ENCODE results near the gene SLC38A11. TPM values are rescaled to one million over a fixed set of nuclear protein-coding genes. Genes with fewer than 3 reads are reported as not detected.

Gene SLC38A11
- total and polyA plus RNA-seq, 2 of the 8 experiments (the other 6 are each of a cell fraction or from before 2014, with no cell fraction given): not detected

- no peaks in the 10 kb centered on the region for H3K9me3 ChIP-seq (ENCODE audit: insufficient read depth in 2 of 2, low read depth in 1 of 2, low read length in 1 of 2)
- H2BK15ac ChIP-seq (ENCODE audit: low read length): no peak overlapping the region
- H3K9ac ChIP-seq (replicated peaks in 1 of 4; ENCODE audit: extremely low read depth in 1 of 4, low read depth in 3 of 4, low read length in 3 of 4): no peak overlapping the region
- no peak overlapping the region for H3K56ac ChIP-seq (replicated peaks; ENCODE audit: insufficient read length, low read depth, low read length)
- DNase-seq (ENCODE audit: low read depth in 1 of 2, low spot score in 2 of 2) (no peak), FAIRE-seq (no peak)
- H3K36me3 ChIP-seq (ENCODE audit: control insufficient read depth in 2 of 4, insufficient read depth in 4 of 4, low read length in 3 of 4): no peaks in the 10 kb centered on the region
- ChIA-PET POLR2A (ENCODE audit: partially characterized antibody) (no interaction called here), CTCF (ENCODE audit: partially characterized antibody) (interaction anchor here (0.6 to 1.5 kb wide), 3 partner anchors 9 to 382 kb away, joined by 3 to 5 read pairs (median 3); partner anchors contain the start of gene SLC38A11)
- no peak overlapping the region for H3K4me2 ChIP-seq (ENCODE audit: insufficient read depth in 1 of 2, low read depth in 2 of 2, low read length in 2 of 2)
- H2BK12ac ChIP-seq (ENCODE audit: low read depth, low read length): no peak overlapping the region
- no peaks in the 10 kb centered on the region for H4K20me1 ChIP-seq (replicated peaks in 1 of 2; ENCODE audit: control insufficient read depth in 1 of 2, insufficient read depth in 2 of 2, low read length in 2 of 2)
- H4K8ac ChIP-seq (ENCODE audit: extremely low read depth, insufficient read depth, low read length): no peak overlapping the region
- WGBS, 2 experiments (ENCODE audit: extremely low coverage in 1 of 2, insufficient coverage in 1 of 2, insufficient read length in 1 of 2, insufficient replicate concordance in 2 of 2, low coverage in 1 of 2, low lambda C conversion rate in 2 of 2, missing lambda C conversion rate in 1 of 2): 80% methylated on average over 2 of the region's 2 CpGs; no CpG with 5 or more reads in 1 of the 2 experiments
- H2AFZ ChIP-seq (ENCODE audit: low read length): no peak overlapping the region
- H3K14ac ChIP-seq (ENCODE audit: insufficient read length): no peak overlapping the region
- no peaks in the 10 kb centered on the region for H3K79me2 ChIP-seq (ENCODE audit: control insufficient read depth in 1 of 2, insufficient read depth in 2 of 2, low read length in 2 of 2)
- H4K91ac ChIP-seq (replicated peaks; ENCODE audit: insufficient read length, low read length): no peak overlapping the region
- H3K23me2 ChIP-seq (ENCODE audit: low read depth, low read length): no peaks in the 10 kb centered on the region
- no peak overlapping the region for H2BK20ac ChIP-seq (ENCODE audit: low read length)
- H3K23ac ChIP-seq (ENCODE audit: insufficient read length): no peak overlapping the region
- no peak overlapping the region for H2BK5ac ChIP-seq (ENCODE audit: low read depth, low read length)
- no peak overlapping the region for H3K27ac ChIP-seq (ENCODE audit: low read depth, low read length)
- H2AK5ac ChIP-seq (ENCODE audit: low read depth, low read length): no peak overlapping the region
- no peaks in the 10 kb centered on the region for H3K27me3 ChIP-seq (replicated peaks in 1 of 4; ENCODE audit: control insufficient read depth in 3 of 4, extremely low read depth in 1 of 4, insufficient read depth in 3 of 4, low read length in 3 of 4)
- no peaks in the 10 kb centered on the region for H3K79me1 ChIP-seq (ENCODE audit: low read depth, low read length)
- no peak overlapping the region for H2BK120ac ChIP-seq (replicated peaks; ENCODE audit: low read depth, low read length)
- H3K4ac ChIP-seq (replicated peaks; ENCODE audit: insufficient read length, low read depth, low read length): no peak overlapping the region
- peaks cover 0 to 4% (median 0%) of the 10 kb centered on the region in 4 experiments; a peak in 1 of 7 replicates for H3K4me1 ChIP-seq (replicated peaks in 1 of 4; ENCODE audit: control insufficient read depth in 3 of 4, insufficient read depth in 4 of 4, low read length in 3 of 4)
- no peak overlapping the region for H3K4me3 ChIP-seq (ENCODE audit: extremely low read depth in 1 of 4, insufficient read depth in 2 of 4, low read depth in 3 of 4, low read length in 4 of 4)
- no peak overlapping the region for H4K5ac ChIP-seq (ENCODE audit: insufficient read length, low read depth, low read length)
- no peak overlapping the region for H3K18ac ChIP-seq (ENCODE audit: extremely low read depth, low read length)
- TF ChIP-seq EP300 (IDR thresholded peaks at IDR 0.05; ENCODE audit: borderline replicate concordance in 1 of 2, low read depth in 2 of 2, low read length in 2 of 2) (no peak), BACH1 (IDR thresholded peaks at IDR 0.05; ENCODE audit: low read length) (no peak), ZNF274 (IDR thresholded peaks at IDR 0.05; ENCODE audit: borderline replicate concordance, extremely low read depth, low read length) (no peak), KDM4A (IDR thresholded peaks at IDR 0.05; ENCODE audit: low read depth, low read length, severe bottlenecking) (no peak), PHF8 (conservative IDR thresholded peaks at IDR 0.05; ENCODE audit: low read depth, low read length) (no peak), CBX5 (IDR thresholded peaks at IDR 0.05; ENCODE audit: low read depth, low read length) (no peak), E2F6 (IDR thresholded peaks at IDR 0.05) (no peak), SP4 (IDR thresholded peaks at IDR 0.05; ENCODE audit: low read length) (no peak), SIX5 (IDR thresholded peaks at IDR 0.05; ENCODE audit: low read depth, low read length) (no peak), CHD1 (IDR thresholded peaks at IDR 0.05; ENCODE audit: low read depth, low read length) (no peak), TAF1 (IDR thresholded peaks at IDR 0.05; ENCODE audit: low read depth, low read length) (no peak), EZH2 (IDR thresholded peaks at IDR 0.05; ENCODE audit: low read depth, low read length, severe bottlenecking) (no peak), ATF3 (IDR thresholded peaks at IDR 0.05; ENCODE audit: insufficient read depth, low read depth, low read length) (no peak), EGR1 (IDR thresholded peaks at IDR 0.05; ENCODE audit: borderline replicate concordance, low read depth, low read length) (no peak)
These were observed 12.0 kb upstream of the SLC38A11 start for GRCh38 chr2:164967361-164967760.

Data from H1 (cell line).